Mucosa of stomach (tissue), 1 donor: ENCODE measurements around the gene PVRIG.
A peak's percentile ranks its signal among the peaks of the same experiment; 100 is the strongest.
"Not testable (repeated sequence)": the region's sequence is repeated elsewhere in the genome, so short reads cannot be mapped to it uniquely, and the experiment has no call there.

Experiments
- H3K27me3 ChIP-seq: one replicate; pipeline ENCODE4 v1.7.0; 2013; ENCODE audit warnings: mild to moderate bottlenecking, low read length; ENCODE audit not compliant: control insufficient read depth, insufficient read depth
- H3K36me3 ChIP-seq: one replicate; pipeline ENCODE4 v1.7.0; 2013; ENCODE audit warnings: low read length; ENCODE audit not compliant: control insufficient read depth, insufficient read depth
- H3K4me1 ChIP-seq: one replicate; pipeline ENCODE4 v1.7.0; 2013; ENCODE audit warnings: mild to moderate bottlenecking, low read length; ENCODE audit not compliant: control insufficient read depth, insufficient read depth
- H3K4me3 ChIP-seq: one replicate; pipeline ENCODE4 v1.7.0; 2013; ENCODE audit warnings: low read length
- H3K9ac ChIP-seq: one replicate; pipeline ENCODE4 v1.7.0; 2013; ENCODE audit warnings: mild to moderate bottlenecking, low read length, moderate library complexity
- H3K9me3 ChIP-seq: one replicate; pipeline ENCODE4 v1.7.0; 2013; ENCODE audit warnings: mild to moderate bottlenecking, low read length, moderate library complexity; ENCODE audit not compliant: control insufficient read depth
- donor health status: Pancreatic carcinoma.

The PVRIG gene

DNA sequence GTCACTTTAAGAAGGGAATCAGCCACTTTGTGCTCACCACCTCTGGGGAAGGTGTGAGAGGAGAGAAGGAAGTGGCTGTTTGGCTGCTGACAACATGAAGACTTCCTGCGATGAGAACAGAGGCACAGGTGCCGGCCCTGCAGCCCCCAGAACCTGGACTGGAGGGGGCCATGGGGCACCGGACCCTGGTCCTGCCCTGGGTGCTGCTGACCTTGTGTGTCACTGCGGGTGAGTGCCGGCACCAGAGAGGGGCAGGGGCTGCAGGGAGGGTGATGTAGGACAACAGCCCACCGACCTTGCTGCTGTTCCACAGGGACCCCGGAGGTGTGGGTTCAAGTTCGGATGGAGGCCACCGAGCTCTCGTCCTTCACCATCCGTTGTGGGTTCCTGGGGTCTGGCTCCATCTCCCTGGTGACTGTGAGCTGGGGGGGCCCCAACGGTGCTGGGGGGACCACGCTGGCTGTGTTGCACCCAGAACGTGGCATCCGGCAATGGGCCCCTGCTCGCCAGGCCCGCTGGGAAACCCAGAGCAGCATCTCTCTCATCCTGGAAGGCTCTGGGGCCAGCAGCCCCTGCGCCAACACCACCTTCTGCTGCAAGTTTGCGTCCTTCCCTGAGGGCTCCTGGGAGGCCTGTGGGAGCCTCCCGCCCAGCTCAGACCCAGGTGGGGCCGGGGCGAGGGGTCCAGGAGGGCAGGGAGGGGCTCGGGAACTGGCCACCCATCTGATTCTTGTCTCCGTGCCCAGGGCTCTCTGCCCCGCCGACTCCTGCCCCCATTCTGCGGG lies at the start of gene PVRIG:
Gene PVRIG, plus strand, starts transcription at position 149 of the 785 bp plus-strand sequence. Its CDS starts 22 bp downstream, at position 171.
- not testable (repeated sequence) for H3K27me3 ChIP-seq, H3K9me3 ChIP-seq, H3K36me3 ChIP-seq, H3K9ac ChIP-seq, H3K4me3 ChIP-seq, H3K4me1 ChIP-seq

DNA sequence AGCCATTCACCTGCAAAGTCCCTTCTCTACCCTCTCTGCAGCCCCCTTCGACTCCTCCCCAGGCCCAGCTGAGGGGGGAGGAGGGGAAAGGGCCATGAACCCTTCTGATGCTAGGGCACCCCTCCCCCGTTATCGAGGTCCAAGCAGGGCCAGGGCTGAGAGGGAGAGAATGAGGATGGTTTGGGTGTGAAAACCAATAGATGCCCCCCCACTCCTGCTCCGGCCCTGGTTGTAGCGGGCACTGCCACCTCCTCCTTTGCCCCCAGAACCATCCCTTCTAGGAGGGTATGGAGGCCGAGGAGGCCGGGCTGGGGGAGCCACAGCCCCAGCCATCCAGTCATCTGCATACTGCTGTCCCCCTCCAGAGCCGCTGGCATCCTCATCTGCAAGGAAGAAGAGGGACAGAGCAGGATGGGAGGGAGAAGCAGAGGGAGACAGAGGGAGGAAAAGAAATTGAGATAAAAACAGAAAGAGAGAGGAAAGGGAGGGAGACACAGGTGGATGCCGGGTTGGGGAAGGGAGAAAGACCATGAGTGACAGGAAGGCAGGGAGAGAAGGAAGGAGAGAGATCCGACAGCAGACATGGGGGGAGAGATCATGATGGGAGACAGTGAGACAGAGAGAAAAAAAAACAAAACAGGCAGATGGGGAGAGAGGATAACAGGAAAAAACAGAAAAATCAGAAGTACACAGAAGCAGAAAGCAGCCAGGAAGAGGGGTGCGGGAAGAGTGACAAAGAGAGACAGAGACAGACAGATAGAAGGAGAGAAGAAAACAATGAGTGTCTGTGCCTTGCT lies 49.5 kb upstream of the PVRIG start:
- Histone ChIP-seq H3K36me3 (no peaks in the 10 kb centered on the region), H3K4me3 (no peak overlapping the region), H3K27me3 (peaks cover 41% of the 10 kb centered on the region), H3K9me3 (no peaks in the 10 kb centered on the region), H3K4me1 (peaks cover 22% of the 10 kb centered on the region), H3K9ac (no peak overlapping the region)

DNA sequence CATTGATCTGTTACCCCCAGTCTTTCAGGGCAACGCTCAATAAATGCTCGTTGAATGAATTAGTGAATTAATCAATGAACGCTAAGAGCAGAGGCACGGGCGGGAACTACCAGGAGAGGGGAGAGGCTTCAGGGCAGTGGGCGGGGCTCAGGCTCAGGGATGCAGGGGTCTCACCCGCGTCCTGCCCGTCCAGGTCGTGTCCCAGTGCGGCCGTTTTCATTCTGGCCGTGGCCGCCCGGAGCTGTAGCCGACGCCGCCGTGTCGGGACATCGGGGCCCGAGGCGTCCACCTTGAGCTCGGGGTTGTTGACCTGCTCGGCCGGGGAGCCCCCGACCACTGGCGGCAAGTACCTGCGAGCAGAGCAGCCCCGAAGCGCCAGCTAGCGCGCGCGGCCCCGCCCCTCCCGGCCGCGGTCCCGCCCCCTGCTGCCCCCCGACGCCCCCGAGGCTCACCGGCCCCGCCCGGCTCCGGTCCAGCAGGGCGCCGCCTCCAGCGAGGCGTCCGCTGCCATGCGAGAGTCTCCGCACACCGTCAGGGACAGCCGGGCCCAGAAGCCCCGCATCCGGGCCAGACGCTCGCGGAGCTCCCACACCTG lies 48.6 kb upstream of the PVRIG start:
- Histone ChIP-seq H3K27me3 (peaks cover 40% of the 10 kb centered on the region), H3K9me3 (no peaks in the 10 kb centered on the region), H3K9ac (no peak overlapping the region), H3K4me1 (peaks cover 22% of the 10 kb centered on the region), H3K4me3 (no peak overlapping the region), H3K36me3 (no peaks in the 10 kb centered on the region)

DNA sequence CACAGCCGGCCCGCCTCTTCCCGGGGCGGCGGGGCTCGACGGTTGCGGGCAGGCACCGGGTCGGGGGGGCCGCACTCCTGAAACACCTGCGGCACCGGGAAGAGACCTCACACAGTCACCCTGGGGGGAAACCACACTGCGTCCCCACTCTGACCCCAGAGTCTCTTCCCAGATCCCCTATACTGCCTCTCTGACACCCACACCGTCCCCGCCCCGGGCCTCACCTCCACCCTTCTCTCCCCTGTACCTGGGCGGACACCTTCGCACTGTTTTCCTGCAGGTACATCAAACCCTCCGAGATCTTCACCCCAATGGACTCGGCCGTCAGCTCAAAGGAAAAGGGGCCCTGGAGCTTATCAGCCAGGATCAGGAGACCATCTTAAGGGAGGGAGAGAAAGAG lies 47.9 kb upstream of the PVRIG start:
- no peak overlapping the region for H3K9ac ChIP-seq
- peaks cover 38% of the 10 kb centered on the region for H3K27me3 ChIP-seq
- H3K36me3 ChIP-seq: no peaks in the 10 kb centered on the region
- peaks cover 22% of the 10 kb centered on the region for H3K4me1 ChIP-seq
- H3K4me3 ChIP-seq: no peak overlapping the region
- H3K9me3 ChIP-seq: no peaks in the 10 kb centered on the region

DNA sequence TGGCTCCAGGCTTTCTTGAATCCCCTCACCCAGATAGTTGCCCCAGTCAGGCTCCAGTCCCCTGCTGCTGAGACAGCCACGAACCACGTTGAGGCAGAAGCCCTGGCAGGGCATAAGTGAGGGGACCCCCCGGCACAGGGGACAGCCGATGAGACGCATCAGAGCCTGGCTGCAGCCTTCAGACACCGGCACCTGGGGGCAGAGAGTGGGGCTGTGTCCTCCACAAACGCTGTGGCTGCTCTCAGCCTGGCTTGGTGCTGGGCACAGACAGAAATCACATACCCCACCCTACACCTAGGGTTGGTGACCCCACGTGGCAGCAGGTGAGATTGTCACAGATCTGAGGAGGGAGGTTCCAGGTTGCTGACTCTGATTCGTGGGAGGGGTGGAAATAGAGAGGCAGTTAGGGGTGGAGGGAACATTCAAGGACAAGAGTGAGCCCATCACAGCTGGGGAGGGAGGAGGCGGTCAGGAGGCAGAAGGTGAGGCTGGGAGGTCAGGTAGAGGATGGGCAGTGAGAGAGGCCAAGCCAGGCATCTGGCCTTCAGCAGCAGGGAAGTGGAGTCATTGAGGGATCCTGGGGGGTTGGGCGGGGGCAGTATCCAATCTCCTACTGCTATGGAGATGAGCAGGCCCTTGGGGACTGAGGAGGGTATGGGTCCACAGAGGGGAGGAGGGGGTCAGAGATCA lies 45.8 kb upstream of the PVRIG start:
- Histone ChIP-seq H3K27me3 (peaks cover 36% of the 10 kb centered on the region), H3K4me3 (no peak overlapping the region), H3K36me3 (no peaks in the 10 kb centered on the region), H3K4me1 (peaks cover 10% of the 10 kb centered on the region), H3K9ac (no peak overlapping the region), H3K9me3 (no peaks in the 10 kb centered on the region)

DNA sequence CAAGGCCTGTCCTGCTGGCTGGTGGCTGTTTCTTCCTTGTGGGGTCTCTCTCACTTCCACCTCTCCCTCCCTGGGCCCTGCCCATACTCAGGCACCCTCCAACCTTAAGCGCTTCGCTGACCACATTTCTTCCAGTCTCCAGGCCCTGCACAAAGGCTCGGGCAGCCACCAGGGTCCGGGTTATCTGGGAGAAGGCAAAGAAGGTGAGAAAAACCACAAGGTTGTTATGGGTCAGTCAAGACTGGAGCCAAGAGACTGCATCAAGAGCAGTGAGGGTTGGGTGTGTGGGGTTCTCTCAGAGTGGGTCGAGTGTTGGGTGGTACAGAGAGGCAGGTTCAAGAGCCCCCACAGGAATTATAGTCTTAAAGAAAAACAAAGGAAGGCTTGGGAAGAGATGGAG lies 45.2 kb upstream of the PVRIG start:
- H3K9ac ChIP-seq: no peak overlapping the region
- H3K27me3 ChIP-seq: peaks cover 34% of the 10 kb centered on the region
- H3K9me3 ChIP-seq: no peaks in the 10 kb centered on the region
- no peak overlapping the region for H3K4me3 ChIP-seq
- peaks cover 8% of the 10 kb centered on the region for H3K4me1 ChIP-seq
- H3K36me3 ChIP-seq: no peaks in the 10 kb centered on the region

DNA sequence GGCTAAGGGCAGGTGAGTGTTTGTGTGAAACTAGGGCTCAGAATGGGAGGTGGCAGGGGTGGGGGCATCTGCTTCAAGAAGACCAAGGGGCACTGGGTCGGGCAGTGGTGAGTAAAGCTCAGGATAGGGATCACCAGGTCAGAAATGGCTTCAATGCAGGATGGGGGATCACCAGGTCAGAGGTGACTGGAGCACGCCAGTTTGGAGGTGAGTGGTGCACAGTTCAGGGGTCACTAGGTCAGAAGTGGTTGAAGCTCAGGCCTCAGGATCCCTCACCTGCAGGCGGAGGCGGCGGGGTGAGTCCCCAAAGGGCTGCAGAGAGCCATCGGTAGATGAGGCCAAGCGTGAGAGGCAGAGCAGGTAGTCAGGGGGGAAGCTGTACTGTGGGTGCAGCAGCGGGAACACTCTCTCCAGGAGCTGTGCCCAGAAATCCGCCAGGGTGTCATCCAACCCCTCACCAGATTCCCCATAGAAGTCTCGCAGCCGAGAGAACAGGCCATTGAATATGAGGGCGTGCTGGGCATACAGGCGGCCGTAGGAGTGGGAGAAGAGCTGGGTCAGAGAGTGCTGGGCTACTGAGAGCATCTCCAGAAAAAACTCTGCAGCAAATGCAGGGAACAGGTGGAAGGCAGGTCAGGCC lies 44.3 kb upstream of the PVRIG start:
- peaks cover 8% of the 10 kb centered on the region for H3K4me1 ChIP-seq
- no peak overlapping the region for H3K9ac ChIP-seq
- H3K36me3 ChIP-seq: no peaks in the 10 kb centered on the region
- H3K27me3 ChIP-seq: peaks cover 30% of the 10 kb centered on the region
- no peak overlapping the region for H3K4me3 ChIP-seq
- H3K9me3 ChIP-seq: no peaks in the 10 kb centered on the region

DNA sequence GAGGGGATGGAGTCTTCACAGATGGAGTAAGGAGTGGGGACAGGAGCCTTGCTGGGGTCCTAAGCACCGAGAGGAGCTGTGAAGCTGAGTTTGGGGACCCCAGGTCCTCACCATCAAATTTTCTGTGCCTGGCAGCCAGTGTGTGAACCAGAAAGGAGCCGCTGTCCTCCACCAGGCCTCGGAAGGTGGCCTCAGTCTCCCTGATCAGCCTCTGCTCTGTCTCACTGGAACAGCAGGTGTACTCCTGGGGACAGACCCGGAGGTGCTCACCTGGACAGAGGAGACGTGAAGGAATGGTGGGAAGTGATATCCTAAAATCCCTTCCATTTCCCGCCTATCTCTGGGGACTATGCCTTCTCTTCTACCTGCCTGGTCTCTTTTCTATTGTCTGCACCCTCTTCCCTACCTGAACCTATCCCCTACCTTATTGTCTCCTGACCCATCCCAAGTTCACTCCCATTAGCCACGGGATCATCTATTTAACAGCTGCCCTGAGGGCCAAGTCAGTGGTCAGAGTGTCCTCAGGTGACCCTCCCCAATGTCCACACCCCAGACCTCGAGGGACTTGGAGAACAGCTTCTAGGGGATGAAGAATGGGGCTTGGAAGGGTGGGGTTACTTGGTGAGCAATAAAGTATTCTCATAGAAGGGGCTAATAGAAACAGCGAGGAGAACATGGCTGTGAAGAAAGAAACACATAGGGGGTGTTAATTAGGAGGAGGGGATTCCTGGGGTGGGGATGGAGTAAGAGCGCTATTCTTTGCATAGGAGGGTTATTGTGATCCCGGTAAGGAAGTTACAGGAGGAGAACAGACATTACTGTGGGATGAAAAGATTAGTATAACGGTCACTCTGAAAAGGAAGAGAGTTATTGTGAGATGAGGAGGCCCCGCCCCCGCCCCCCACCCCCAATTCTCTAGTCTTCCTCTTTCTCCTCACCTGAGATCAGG lies 43.4 kb upstream of the PVRIG start:
- Histone ChIP-seq H3K9me3 (no peaks in the 10 kb centered on the region), H3K4me1 (peaks cover 8% of the 10 kb centered on the region), H3K27me3 (peaks cover 26% of the 10 kb centered on the region), H3K9ac (no peak overlapping the region), H3K4me3 (no peak overlapping the region), H3K36me3 (no peaks in the 10 kb centered on the region)

DNA sequence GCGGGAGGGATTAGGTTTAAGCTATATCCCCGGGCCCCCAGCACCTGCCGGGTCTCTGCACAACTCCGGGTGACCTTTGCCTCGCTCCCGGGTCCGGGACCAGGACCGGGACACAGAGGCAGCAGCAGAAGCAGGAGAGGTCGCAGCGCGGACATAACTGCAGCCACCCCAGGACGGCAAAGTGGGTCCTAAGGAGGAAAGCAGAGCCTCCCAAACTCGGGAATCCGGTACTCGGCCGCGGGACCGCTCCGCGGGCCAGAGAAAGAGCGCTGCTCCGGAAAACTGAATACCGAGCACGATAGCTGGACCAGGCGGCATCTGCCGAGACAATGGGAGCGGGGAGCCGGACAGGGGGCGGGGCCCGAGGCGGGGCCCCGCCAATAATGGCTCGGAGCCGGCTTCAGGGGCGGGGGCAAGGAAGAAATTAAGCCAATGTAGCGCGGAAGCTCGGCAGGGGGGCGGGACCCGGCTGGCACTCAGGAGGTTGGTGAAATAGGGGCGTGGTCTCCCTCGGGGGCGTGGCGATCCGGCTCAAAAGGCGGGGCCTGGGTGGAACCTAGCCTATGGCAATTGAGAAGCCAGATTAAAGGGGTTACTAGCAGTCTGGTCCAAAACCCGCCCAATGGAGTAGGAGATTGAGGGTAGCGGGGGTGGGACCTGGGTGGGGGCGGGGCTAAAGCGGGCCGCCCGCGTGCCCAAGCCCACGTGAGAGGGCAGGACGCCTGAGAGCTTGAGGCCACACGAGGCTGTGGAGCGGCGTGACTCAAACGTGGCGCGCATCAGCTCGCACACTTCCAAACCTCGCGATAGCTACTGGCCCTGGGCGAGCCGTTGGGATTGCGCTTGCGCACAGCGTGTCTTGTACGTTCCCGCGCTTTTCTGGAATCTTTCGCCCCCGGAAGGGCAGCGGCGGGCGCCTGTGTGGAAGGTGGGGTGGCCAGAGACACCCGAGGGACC lies 42.4 kb upstream of the PVRIG start, which contains the start of the genes GPC2 and STAG3:
Gene GPC2, minus strand, starts transcription at position 337 of the 957 bp plus-strand sequence. Its CDS starts 182 bp downstream, at position 155.
Gene STAG3, plus strand, starts transcription at position 874 of the 957 bp plus-strand sequence. CDS start 2,639 bp downstream, outside the sequence.
- Histone ChIP-seq H3K9ac (peak within 1 kb of the TSS; percentile 43), H3K4me1 (peaks cover 8% of the 10 kb centered on the region), H3K4me3 (no peak within 1 kb of the TSS), H3K9me3 (no peaks in the 10 kb centered on the region), H3K36me3 (no peaks in the 10 kb centered on the region), H3K27me3 (peaks cover 21% of the 10 kb centered on the region)

DNA sequence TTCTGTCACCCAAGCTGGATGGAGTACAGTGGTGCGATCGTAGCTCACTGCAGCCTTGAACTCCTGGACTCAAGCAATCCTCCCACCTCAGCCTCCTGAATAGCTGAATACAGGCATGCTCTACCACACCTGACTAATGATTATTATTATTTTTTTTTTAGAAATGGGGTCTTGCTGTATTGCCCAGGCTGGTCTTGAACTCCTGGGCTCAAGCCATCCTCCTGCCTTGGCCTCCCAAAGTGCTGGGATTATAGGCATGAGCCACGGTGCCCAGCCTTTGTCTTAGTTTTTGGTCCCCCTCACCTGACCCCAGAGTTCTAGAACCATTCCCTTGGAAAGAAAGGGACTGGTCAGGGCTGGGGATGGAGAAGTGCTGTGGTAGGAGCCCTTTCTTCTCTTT lies 39.7 kb upstream of the PVRIG start:
- peaks cover 16% of the 10 kb centered on the region for H3K27me3 ChIP-seq
- not testable (repeated sequence) for H3K4me1 ChIP-seq, H3K9ac ChIP-seq, H3K4me3 ChIP-seq, H3K36me3 ChIP-seq, H3K9me3 ChIP-seq
